ENCODE data around the gene SERPINB10.
"Not testable (repeated sequence)": the region's sequence is repeated elsewhere in the genome, so short reads cannot be mapped to it uniquely, and the experiment has no call there.

Gene SERPINB10

DNA sequence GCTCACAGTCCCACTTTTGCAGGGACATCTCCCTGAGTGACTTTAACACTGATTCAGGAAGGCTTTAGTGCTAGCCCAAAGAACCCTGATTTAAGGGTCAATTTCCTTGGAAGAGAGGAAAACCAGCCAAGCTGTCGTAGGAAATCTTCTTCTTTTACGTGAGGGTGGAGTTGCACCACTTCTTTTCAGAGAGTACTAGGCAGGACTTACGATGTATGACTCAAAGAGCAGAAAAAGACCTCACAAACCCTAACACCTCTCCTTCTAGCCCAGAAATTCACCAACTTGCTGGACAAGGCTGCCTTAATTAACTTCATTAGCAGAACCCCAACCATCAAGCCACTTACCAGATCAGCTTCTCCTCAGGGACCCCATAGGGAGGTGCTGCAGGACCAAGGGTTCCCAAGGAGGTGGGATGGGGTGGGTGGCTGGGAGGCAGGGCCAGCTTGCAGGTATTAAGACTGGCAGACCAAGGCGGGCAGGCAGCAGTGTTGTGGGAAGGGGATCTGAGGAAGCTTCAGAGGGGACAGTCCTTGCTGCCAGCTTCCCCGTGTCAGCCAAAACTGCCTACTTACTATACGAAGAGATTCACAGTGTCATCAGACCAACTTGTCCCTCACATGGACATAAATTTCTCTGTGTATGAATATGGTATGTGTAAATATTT is 13.5 kb upstream of the SERPINB10 start:
- no peak for DNase-seq

DNA sequence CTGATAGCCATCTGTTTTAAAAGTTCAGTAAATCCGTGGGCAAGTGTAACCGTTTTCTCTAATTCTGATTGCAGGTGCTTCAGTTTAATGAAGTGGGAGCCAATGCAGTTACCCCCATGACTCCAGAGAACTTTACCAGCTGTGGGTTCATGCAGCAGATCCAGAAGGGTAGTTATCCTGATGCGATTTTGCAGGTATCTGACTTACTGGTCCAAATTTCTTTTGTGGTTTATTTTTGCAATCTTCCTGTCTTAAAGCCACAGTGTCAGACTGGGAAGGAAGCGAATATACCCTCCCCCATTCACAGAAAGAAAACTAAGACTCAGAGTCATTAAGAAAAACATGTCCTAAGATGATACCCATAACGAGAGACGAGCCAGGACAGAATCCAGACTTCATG is 12.6 kb upstream of the SERPINB10 start:
- no peak for DNase-seq

DNA sequence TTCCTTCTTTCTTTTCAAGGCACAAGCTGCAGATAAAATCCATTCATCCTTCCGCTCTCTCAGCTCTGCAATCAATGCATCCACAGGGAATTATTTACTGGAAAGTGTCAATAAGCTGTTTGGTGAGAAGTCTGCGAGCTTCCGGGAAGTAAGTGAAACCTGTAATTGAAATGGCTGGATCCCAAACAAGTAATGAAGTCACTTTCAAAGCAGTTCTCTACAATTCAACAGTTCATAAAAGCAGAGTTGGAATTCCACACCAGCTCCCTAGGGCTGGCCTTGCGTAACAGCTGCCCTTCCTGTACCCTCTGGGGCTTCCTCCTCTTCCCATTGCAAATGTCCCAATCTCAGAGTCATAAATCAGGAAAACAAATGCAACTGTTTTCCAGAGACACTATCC is 10.7 kb upstream of the SERPINB10 start:
- no peak for DNase-seq

DNA sequence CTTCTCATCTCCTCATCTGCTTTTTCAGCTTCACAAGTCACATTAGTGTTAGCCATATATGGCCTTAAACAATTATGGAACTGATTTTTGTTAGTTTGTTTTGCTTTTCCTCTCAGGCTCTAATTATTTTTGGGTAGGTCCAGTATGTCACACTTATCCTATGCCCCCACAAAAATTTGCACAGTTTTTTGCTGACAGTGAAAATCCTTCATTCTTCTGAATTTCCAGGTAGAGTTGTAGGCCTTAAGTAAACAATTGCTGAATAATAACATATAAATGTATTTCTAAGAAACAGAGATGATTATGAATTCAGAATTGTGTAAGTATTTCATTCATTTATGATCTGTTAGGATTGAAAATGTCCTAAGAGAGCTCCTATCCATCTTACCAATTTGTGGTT is 8.6 kb upstream of the SERPINB10 start:
- DNase-seq, result no peak

DNA sequence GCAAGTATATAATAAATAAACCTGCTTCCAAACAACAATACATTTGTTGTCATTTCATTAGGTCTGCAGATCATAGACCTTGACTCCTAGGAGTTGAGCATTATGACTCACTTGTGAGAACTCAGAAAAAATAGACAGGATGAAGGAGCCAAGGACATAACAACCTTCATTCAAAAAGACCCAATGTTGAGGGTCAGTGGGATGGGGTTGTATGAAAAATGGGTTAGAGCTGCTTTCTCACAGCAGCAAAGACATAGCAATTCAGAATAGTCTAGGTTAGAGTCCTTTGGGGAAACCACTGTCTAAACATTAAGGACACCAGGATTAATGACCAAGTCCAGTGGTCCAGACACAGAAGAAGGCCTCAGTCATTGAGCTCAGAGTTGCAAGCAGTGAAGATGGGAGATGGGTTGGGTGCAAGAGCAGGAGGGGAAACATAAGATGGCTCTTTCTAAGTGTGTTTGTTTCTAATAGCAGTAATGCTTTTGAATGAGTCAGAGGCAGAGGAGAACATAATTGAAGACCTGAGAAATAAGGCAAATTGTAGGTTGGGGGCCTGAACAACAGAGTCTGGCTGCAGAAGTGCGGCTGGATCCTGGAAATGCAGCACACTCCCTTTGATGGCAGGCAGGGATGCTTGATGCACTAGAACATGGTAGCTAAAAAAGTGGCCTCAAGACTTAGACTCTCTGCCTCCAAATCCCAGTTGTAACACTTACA is 3.7 kb upstream of the SERPINB10 start:
- no peak for DNase-seq

DNA sequence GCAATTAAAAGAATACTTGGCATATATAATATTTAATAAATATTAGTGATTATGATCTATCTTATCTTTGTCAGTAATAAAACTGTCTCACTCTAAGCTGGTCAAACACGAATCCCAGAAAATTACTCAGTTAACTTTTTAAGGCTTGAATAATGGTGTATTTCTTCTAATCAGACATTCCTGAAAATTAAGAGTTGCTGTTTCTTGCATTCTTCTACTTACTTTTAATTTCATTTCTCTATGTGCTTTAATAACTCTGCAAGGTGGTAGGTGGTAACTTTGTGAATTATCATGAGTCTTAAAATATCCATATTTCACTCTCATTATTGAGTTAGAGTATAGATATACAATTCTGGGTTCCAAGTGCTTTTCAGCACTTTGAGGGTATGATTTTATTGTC is 3.1 kb upstream of the SERPINB10 start:
- no peak for DNase-seq

GRCh38 chr18:63905361-63905760 is 2.4 kb upstream of the SERPINB10 start:
- no peak for DNase-seq

DNA sequence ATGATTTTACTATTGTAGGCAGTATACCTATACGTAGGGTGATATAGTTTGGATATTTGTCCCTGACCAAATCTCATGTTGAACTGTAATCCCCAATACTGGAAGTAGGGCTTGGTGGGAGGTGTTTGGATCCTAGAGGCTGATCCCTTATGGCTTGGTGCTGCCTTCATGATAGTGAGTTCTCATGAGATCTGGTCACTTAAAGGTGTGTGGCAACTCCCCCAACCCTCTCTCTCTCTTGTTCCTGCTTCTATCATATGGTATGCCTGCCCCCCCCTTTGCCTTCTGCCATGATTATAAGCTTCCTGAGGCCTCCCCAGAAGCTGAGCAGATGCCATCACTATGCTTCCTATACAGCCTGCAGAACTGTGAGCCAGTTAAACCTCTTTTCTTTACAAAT is 1.7 kb upstream of the SERPINB10 start:
- no peak for DNase-seq

DNA sequence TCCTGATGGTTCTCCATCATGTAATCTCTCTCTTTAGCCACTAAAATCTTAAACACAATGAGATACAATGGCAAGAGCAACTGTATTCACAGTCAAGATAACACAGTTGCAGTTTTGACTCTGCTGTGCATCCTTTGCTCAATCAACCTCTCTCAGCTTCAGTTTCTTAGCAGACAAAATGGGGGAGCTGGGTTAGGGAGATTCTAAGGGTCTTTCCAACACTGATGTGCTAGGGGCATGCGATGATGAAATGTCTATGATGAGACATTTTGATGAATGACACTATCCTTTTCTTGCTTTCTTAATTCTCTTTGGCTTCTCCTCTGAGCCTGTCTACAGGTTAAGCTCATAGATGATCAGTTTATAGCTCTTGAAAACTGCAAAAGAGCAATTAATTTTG is 1.1 kb downstream of the SERPINB10 start:
- DNase-seq, result no peak

DNA sequence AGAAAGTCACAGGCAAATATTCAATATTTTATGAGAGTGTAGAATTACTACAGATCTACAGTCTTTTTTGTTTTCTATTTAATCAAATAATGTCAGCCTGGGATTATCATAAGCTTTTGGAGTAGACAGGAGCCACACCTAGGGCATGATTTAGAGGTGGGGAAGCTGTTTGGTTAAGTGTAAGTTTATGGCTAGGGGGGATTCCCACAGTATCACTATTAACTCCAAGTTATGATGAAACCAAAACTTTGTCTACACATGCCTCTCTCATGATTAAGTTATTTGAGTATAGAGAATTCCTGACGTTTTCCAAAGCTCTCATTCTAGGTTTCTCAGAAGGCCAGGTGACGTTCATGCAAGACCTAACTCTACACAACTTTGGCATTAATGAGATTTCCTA is 2.1 kb downstream of the SERPINB10 start:
- no peak for DNase-seq

DNA sequence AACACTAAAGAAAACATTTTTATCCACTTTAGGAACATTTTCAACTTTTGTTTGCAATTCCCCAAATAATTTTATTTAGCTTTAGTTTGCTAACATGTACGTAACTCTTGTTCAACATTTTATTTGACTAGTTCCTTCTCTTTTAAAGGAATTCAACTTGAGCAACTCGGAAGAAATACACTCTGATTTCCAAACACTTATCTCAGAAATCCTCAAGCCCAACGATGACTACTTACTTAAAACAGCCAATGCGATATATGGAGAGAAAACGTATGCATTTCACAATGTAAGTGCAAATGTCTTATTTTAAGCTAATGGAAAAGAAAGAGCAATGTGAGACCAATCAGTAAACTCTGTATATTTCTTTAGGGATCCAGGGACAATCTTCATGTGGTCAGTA is 10.1 kb downstream of the SERPINB10 start:
- no peak for DNase-seq

- no peak for DNase-seq
These were observed 14.3 kb downstream of the SERPINB10 start for GRCh38 chr18:63922049-63922448.

DNA sequence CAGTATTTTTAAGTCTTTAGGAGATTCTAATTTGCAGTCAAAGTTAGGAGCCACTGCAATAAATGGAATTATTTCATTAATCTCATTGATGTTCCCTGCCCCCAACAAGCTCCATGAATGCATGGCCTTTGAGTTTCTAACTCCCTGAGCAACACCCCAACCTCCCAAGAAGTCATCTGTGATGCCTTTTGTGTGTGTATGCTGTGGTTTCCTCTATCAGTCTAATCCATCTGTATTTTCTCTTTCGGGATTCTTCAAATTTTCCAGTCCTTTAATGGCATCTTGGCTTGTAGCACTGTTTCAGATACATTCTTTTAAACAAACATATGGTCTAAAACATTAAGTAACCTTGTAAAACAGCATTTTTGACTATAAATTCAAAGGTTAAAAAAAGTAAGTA is 16.8 kb downstream of the SERPINB10 start:
- DNase-seq, result no peak

DNA sequence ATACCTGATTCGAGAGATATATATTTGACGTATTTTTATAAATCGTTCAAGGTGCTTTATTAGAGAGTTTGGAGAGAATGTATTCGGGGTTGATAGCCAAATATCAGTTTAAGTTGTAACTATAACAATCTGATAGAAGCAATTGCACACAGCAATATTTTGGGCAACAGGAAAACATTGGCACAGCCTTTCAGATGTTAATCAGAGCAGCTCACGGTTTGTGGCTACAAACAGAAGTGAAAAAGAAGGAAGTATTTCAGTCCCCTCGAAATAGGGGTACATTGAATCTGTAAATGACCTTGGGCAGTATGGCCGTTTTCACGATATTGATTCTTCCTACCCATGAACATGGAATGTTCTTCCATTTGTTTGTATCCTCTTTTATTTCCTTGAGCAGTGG is 20.6 kb downstream of the SERPINB10 start:
- no peak for DNase-seq

DNA sequence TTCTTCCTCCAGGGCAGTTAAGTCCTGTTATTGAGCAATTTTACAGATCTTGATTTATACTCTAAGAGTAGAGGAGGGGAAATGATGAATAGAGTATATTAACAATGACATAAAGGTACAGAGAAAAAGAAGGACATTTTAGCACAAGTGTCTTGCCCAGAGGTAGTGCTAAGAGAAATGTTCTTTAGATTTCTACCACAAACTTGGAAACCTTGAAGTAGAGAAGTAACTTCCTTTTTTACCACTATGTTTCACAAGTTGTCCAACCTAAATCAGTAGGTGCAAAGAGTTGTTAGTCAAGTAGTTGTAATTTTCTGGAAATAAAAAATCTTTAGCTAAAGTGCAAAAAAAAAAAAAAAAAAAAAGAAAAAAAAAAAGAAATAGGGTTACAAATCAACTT is 21.6 kb downstream of the SERPINB10 start:
- DNase-seq, result not testable (repeated sequence)

- DNase-seq, result no peak
These were observed 23.1 kb downstream of the SERPINB10 start for GRCh38 chr18:63930773-63931354.

DNA sequence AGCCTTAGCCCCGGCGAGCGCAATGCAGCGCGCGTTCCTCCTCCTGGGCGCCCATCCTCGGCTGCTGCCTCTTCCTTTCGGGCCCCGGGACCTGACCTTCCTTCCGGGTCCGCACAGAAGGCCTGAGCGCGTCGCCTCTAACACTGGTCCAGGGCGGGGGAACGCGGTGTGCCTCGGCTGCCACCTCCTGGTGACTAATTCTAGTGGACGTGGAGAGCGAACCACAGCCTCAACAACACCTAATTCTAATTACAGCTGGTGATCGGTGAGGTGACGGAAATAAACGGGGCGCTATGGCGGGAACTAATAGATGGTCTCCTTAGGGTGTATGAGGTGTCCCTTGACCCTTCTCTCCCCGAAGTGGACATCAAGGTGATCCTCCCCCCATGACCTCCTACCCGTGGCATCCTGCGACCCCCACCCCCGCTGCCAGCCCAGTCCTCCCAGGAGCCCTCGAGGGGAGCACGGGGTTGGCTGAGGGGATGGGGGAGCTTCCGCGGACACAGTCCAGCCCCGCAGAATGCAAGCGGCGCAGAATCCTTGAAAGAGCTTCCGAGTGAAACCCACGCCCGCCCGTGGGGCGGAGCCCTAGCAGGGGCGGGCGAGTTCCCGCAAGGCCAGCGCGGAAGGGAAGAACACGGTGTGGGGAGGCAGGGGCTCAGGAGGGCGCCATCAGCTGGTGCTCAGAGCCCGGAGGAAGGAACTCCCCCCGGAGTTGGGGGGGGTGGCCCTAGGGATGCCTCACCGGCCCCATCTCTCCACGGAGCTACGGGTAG is 28.6 kb downstream of the SERPINB10 start:
- DNase-seq, result no peak

- DNase-seq, result no peak
These were observed 29.2 kb downstream of the SERPINB10 start for GRCh38 chr18:63936932-63937393.

- DNase-seq, result no peak
These were observed 32.2 kb downstream of the SERPINB10 start for GRCh38 chr18:63940008-63940407.

DNA sequence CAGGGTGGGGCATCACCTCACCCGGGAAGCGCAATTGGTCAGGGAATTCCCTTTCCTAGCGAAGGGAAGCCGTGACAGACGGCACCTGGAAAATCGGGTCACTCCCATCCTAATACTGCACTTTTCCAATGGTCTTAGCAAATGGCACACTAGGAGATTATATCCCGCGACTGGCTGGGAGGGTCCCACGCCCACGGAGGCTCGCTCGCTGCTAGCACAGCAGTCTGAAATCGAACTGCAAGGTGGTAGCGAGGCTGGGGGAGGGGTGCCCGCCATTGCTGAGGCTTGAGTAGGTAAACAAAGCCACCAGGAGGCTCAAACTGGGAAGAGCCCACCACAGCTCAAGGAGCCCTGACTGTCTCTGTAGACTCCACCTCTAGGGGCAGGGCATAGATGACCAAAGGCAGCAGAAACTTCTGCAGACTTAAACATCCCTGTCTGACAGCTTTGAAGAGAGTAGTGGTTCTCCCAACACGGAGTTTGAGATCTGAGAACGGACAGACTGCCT is 32.8 kb downstream of the SERPINB10 start:
- DNase-seq, result not testable (repeated sequence)

DNA sequence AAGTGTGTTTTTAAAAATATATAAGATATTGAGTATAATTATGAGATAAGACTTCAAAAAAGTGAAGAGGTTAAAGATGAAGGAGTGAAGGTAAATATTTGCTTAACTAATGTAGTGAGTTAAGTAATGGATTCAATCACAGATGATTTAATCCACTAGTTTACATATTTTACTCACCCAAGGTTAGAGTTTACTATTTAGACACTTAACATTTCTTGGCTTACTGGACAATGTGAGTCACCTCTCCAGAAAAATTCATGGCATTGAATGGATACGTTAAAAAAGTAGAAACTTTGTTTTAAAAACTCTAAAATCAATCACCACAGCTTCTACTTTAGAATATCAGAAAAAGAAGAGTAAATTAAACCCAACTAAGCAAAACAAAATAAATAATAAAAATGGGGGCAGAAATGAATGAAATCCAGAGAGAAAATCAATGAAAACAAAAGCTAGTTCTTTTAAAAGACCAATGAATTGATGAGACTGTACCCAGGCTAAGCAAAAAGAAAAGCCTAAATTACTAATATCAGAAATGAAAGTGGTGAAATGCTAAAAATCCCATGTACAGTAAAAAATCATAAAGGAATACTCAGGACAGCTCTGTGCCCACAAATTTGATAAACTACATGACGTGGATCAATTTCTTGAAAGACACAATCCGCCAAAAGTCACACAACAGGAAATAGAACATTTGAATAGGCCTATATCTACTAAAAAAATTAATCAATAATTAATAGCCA is 39.5 kb downstream of the SERPINB10 start:
- no peak for DNase-seq

GRCh38 chr18:63949068-63949737 is 41.4 kb downstream of the SERPINB10 start, which contains the start of gene HMSD:
HMSD (plus strand) TSS chr18:63949301; CDS start chr18:63953456, 4,155 bp downstream.
- DNase-seq, result no peak
